ENCODE measurements around the gene MTF2.
"Not testable (repeated sequence)": the region's sequence is repeated elsewhere in the genome, so short reads cannot be mapped to it uniquely, and the experiment has no call there.

The MTF2 gene

GRCh38 chr1:93143136-93143535, 64.1 kb downstream of the MTF2 start:
- no peaks in the 10 kb centered on the region for H3K9me3 ChIP-seq (ENCODE audit: insufficient read depth, low read depth, low read length)
- no peak overlapping the region for H3K9ac ChIP-seq (ENCODE audit: low read depth, low read length)
- H3K27ac ChIP-seq (ENCODE audit: low read depth, low read length) = no peak overlapping the region
- H3K4me3 ChIP-seq (ENCODE audit: low read length) = no peak overlapping the region
- WGBS = 97% methylated on average over 1 of the region's 1 CpG
- peaks cover 55% of the 10 kb centered on the region for H3K36me3 ChIP-seq (ENCODE audit: insufficient read depth, low read length)
- H3K4me1 ChIP-seq (ENCODE audit: insufficient read depth, low read length) = no peaks in the 10 kb centered on the region
- H3K27me3 ChIP-seq (ENCODE audit: insufficient read depth, low read length) = no peaks in the 10 kb centered on the region

- Histone ChIP-seq H3K4me1 (ENCODE audit: insufficient read depth, low read length) (no peaks in the 10 kb centered on the region), H3K4me3 (ENCODE audit: low read length) (no peak overlapping the region), H3K9me3 (ENCODE audit: insufficient read depth, low read depth, low read length) (no peaks in the 10 kb centered on the region), H3K36me3 (ENCODE audit: insufficient read depth, low read length) (peaks cover 49% of the 10 kb centered on the region), H3K27me3 (ENCODE audit: insufficient read depth, low read length) (no peaks in the 10 kb centered on the region), H3K27ac (ENCODE audit: low read depth, low read length) (no peak overlapping the region), H3K9ac (ENCODE audit: low read depth, low read length) (no peak overlapping the region)
- no CpG with 5 or more reads among the region's 4 CpGs for WGBS
Observed at GRCh38 chr1:93143769-93144168, 64.7 kb downstream of the MTF2 start.

GRCh38 chr1:93148001-93148400, 68.9 kb downstream of the MTF2 start:
- Histone ChIP-seq H3K27me3 (ENCODE audit: insufficient read depth, low read length) (no peaks in the 10 kb centered on the region), H3K4me3 (ENCODE audit: low read length) (no peak overlapping the region), H3K9me3 (ENCODE audit: insufficient read depth, low read depth, low read length) (no peaks in the 10 kb centered on the region), H3K27ac (ENCODE audit: low read depth, low read length) (no peak overlapping the region), H3K9ac (ENCODE audit: low read depth, low read length) (no peak overlapping the region), H3K4me1 (ENCODE audit: insufficient read depth, low read length) (no peaks in the 10 kb centered on the region), H3K36me3 (ENCODE audit: insufficient read depth, low read length) (peaks cover 33% of the 10 kb centered on the region)
- WGBS = 93% methylated on average over 7 of the region's 7 CpGs

DNA sequence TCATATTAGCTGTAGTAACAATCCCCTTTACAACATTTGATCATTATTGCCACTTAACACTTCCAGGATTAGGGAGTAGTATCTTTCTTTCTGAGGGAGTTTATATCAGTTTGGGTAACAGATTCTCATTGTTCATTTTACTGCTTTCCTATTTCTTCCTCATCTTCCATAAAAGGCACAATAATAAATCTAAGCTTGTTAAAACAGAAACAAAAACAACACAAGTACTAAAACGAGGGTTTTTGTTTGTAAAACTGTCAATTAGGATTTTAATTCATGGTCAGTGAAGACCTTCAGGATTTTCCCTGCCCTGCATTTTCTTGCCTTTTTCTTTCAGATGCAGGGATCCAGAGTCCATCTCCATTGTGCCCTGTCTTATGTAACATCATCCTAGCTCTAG, 71.6 kb downstream of the MTF2 start:
- 92% methylated on average over 1 of the region's 1 CpG for WGBS
- 0 out of 2 replicates have a peak, but pooled peaks cover 5% of the 10 kb centered on the region for H3K4me1 ChIP-seq (ENCODE audit: insufficient read depth, low read length)
- no peak overlapping the region for H3K4me3 ChIP-seq (ENCODE audit: low read length)
- no peaks in the 10 kb centered on the region for H3K9me3 ChIP-seq (ENCODE audit: insufficient read depth, low read depth, low read length)
- no peaks in the 10 kb centered on the region for H3K27me3 ChIP-seq (ENCODE audit: insufficient read depth, low read length)
- H3K27ac ChIP-seq (ENCODE audit: low read depth, low read length) = no peak overlapping the region
- peaks cover 53% of the 10 kb centered on the region for H3K36me3 ChIP-seq (ENCODE audit: insufficient read depth, low read length)
- H3K9ac ChIP-seq (ENCODE audit: low read depth, low read length) = no peak overlapping the region

DNA sequence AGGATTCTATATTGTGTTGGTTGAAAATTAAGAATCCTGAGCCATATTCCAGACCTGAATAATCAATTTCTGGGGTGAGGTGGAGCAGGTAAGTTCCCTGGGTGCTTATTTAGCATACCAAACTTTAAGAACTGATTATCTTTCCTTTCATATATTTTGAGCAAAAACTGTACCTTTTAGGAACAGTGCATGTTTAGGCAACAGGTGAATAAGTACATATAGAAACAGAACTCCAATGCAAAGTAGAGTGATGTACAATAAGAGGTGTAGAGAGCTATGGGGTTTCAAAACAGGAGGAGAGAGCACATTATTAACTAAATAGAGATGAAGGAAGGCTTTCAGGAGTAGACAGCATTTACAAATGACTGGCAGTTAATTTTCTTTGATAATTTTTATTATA, 72.4 kb downstream of the MTF2 start:
- Histone ChIP-seq H3K36me3 (ENCODE audit: insufficient read depth, low read length) (peaks cover 60% of the 10 kb centered on the region), H3K9ac (ENCODE audit: low read depth, low read length) (no peak overlapping the region), H3K9me3 (ENCODE audit: insufficient read depth, low read depth, low read length) (no peaks in the 10 kb centered on the region), H3K4me3 (ENCODE audit: low read length) (no peak overlapping the region), H3K27me3 (ENCODE audit: insufficient read depth, low read length) (no peaks in the 10 kb centered on the region), H3K27ac (ENCODE audit: low read depth, low read length) (no peak overlapping the region), H3K4me1 (ENCODE audit: insufficient read depth, low read length) (0 out of 2 replicates have a peak, but pooled peaks cover 5% of the 10 kb centered on the region)

GRCh38 chr1:93152835-93153234, 73.8 kb downstream of the MTF2 start:
- peaks cover 69% of the 10 kb centered on the region for H3K36me3 ChIP-seq (ENCODE audit: insufficient read depth, low read length)
- 100% methylated on average over 1 of the region's 2 CpGs for WGBS
- 0 out of 2 replicates have a peak, but pooled peaks cover 5% of the 10 kb centered on the region for H3K4me1 ChIP-seq (ENCODE audit: insufficient read depth, low read length)
- no peaks in the 10 kb centered on the region for H3K9me3 ChIP-seq (ENCODE audit: insufficient read depth, low read depth, low read length)
- no peak overlapping the region for H3K4me3 ChIP-seq (ENCODE audit: low read length)
- no peak overlapping the region for H3K9ac ChIP-seq (ENCODE audit: low read depth, low read length)
- H3K27me3 ChIP-seq (ENCODE audit: insufficient read depth, low read length) = no peaks in the 10 kb centered on the region
- no peak overlapping the region for H3K27ac ChIP-seq (ENCODE audit: low read depth, low read length)

GRCh38 chr1:93154898-93155297, 75.8 kb downstream of the MTF2 start:
- H3K27me3 ChIP-seq (ENCODE audit: insufficient read depth, low read length) = no peaks in the 10 kb centered on the region
- H3K36me3 ChIP-seq (ENCODE audit: insufficient read depth, low read length) = peaks cover 81% of the 10 kb centered on the region
- H3K9me3 ChIP-seq (ENCODE audit: insufficient read depth, low read depth, low read length) = no peaks in the 10 kb centered on the region
- 0 out of 2 replicates have a peak, but pooled peaks cover 5% of the 10 kb centered on the region for H3K4me1 ChIP-seq (ENCODE audit: insufficient read depth, low read length)
- H3K27ac ChIP-seq (ENCODE audit: low read depth, low read length) = no peak overlapping the region
- H3K9ac ChIP-seq (ENCODE audit: low read depth, low read length) = no peak overlapping the region
- no peak overlapping the region for H3K4me3 ChIP-seq (ENCODE audit: low read length)

GRCh38 chr1:93155335-93155734, 76.3 kb downstream of the MTF2 start:
- Histone ChIP-seq H3K4me1 (ENCODE audit: insufficient read depth, low read length) (0 out of 2 replicates have a peak, but pooled peaks cover 5% of the 10 kb centered on the region), H3K27me3 (ENCODE audit: insufficient read depth, low read length) (no peaks in the 10 kb centered on the region), H3K4me3 (ENCODE audit: low read length) (no peak overlapping the region), H3K36me3 (ENCODE audit: insufficient read depth, low read length) (peaks cover 77% of the 10 kb centered on the region), H3K9ac (ENCODE audit: low read depth, low read length) (no peak overlapping the region), H3K27ac (ENCODE audit: low read depth, low read length) (no peak overlapping the region), H3K9me3 (ENCODE audit: insufficient read depth, low read depth, low read length) (no peaks in the 10 kb centered on the region)
- 90% methylated on average over 2 of the region's 3 CpGs for WGBS

DNA sequence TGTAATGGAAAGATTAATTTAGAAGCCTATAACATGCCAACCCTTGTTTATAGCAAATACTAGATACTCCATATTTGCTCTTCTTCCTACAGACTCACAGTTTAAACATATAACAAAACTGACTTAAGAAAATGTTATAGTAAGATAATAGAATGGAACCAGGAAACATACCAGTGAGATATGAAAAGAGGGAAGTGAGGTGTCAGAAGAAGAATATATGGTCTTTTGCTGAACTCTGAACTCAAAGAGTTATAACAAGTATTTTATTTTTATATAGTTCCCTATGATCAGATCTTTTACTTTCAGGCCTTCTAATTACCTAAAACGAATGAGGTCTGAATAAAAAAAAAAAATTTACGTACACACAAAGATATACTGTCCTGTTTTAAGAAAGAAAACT, 80.3 kb downstream of the MTF2 start:
- 0 out of 2 replicates have a peak, but pooled peaks cover 5% of the 10 kb centered on the region for H3K4me1 ChIP-seq (ENCODE audit: insufficient read depth, low read length)
- no peak overlapping the region for H3K27ac ChIP-seq (ENCODE audit: low read depth, low read length)
- H3K9me3 ChIP-seq (ENCODE audit: insufficient read depth, low read depth, low read length) = no peaks in the 10 kb centered on the region
- WGBS = 100% methylated on average over 2 of the region's 2 CpGs
- no peak overlapping the region for H3K4me3 ChIP-seq (ENCODE audit: low read length)
- H3K9ac ChIP-seq (ENCODE audit: low read depth, low read length) = no peak overlapping the region
- peaks cover 45% of the 10 kb centered on the region for H3K36me3 ChIP-seq (ENCODE audit: insufficient read depth, low read length)
- H3K27me3 ChIP-seq (ENCODE audit: insufficient read depth, low read length) = no peaks in the 10 kb centered on the region

DNA sequence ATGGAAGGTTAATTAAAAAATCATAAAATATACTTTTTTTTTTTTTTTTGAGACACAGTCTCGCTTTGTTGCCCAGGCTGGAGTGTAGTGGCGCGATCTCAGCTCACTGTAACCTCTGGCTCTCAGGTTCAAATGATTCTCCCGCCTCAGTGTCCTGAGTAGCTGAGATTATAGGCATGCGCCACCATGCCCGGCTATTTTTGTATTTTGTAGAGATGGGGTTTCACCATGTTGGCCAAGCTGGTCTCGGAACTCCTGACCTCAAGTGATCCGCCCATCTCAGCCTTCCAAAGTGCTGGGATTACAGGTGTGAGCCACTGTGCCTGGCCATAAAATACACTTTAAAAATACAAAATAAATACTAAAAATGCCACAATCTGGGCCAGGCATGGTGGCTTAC, 84.2 kb downstream of the MTF2 start:
- H3K9ac ChIP-seq (ENCODE audit: low read depth, low read length); H3K4me1 ChIP-seq (ENCODE audit: insufficient read depth, low read length); H3K9me3 ChIP-seq (ENCODE audit: insufficient read depth, low read depth, low read length); H3K4me3 ChIP-seq (ENCODE audit: low read length); H3K27ac ChIP-seq (ENCODE audit: low read depth, low read length); H3K27me3 ChIP-seq (ENCODE audit: insufficient read depth, low read length): not testable (repeated sequence)
- 95% methylated on average over 8 of the region's 8 CpGs for WGBS
- peaks cover 15% of the 10 kb centered on the region for H3K36me3 ChIP-seq (ENCODE audit: insufficient read depth, low read length)

DNA sequence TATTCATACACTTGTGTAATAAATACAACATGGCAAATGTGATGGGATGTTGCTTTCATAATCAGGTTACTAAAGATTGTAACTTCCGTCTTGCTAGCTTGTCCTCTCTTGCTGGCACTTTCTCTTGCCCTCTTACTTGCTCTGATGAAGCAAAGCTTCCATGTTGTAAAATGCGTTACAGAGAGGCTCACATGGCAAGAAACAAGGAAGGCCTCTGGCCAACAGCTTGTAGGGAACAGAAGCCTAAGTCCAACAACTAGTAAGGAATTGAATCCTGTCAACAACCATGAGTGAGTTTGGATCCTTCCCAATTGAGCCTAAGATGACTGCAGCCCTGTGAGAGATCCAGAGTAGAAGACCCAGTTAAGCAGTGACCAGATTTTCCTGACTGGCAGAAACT, 85.7 kb downstream of the MTF2 start:
- no peaks in the 10 kb centered on the region for H3K27me3 ChIP-seq (ENCODE audit: insufficient read depth, low read length)
- 0 out of 2 replicates have a peak, but pooled peaks cover 2% of the 10 kb centered on the region for H3K36me3 ChIP-seq (ENCODE audit: insufficient read depth, low read length)
- no peak overlapping the region for H3K9ac ChIP-seq (ENCODE audit: low read depth, low read length)
- H3K4me1 ChIP-seq (ENCODE audit: insufficient read depth, low read length) = no peaks in the 10 kb centered on the region
- H3K27ac ChIP-seq (ENCODE audit: low read depth, low read length) = no peak overlapping the region
- H3K9me3 ChIP-seq (ENCODE audit: insufficient read depth, low read depth, low read length) = peaks cover 6% of the 10 kb centered on the region; the same call in 1 of the 2 replicates
- H3K4me3 ChIP-seq (ENCODE audit: low read length) = no peak overlapping the region
- 89% methylated on average over 2 of the region's 2 CpGs for WGBS

DNA sequence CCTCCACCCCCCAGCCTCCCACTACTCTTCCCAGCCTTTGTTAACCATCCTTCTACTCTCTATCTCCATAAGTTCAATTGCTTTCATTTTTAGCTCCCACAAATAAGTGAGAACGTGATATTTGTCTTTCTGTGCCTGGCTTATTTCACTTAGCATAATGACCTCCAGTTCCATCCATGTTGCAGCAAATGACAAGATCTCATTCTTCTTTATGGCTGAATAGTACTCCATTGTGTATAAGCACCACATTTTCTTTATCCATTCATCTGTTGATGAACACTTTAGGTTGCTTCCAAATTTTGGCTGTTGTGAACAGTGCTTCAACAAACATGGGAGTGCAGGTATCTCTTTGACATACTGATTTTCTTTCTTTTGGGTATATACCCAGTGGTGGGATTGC, 86.8 kb downstream of the MTF2 start:
- H3K4me3 ChIP-seq (ENCODE audit: low read length); H3K27me3 ChIP-seq (ENCODE audit: insufficient read depth, low read length); H3K4me1 ChIP-seq (ENCODE audit: insufficient read depth, low read length); H3K9ac ChIP-seq (ENCODE audit: low read depth, low read length); H3K27ac ChIP-seq (ENCODE audit: low read depth, low read length); H3K9me3 ChIP-seq (ENCODE audit: insufficient read depth, low read depth, low read length); H3K36me3 ChIP-seq (ENCODE audit: insufficient read depth, low read length): not testable (repeated sequence)
- 98% methylated on average over 1 of the region's 1 CpG for WGBS
